GM04503 (cell line): ENCODE results near the gene WBP11.
"Not testable (repeated sequence)": the region's sequence is repeated elsewhere in the genome, so short reads cannot be mapped to it uniquely, and the experiment has no call there.

Experiments used
- DNase-seq: peaks from one replicate; pipeline ENCODE4 v3.0.0-alpha.2; 2012; ENCODE audit warnings: low read depth

Gene WBP11

DNA sequence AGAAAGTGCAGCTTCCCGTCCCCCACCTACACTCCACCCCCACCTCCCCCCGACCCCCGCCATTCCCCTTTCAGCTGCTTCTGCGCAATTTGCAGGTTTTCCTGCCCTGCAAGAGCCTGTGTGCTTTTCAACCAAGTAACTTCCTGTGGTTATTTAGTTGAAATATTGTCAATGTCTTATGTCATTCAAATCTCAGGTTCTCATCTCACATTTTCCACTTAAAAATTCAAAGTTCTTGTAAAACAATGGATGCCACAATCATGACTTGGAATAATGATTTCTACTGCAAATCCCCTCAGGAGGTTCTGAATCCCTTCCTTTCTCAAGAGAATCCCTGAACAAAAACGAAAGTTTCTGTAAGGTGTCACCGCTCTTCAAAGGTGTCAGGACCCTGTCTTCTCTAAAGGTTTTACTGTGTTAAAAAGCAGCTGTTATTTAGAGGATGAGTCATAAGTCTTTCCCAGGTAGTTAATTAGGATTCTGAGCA lies 31.6 kb downstream of the WBP11 start:
- no peak for DNase-seq

- DNase-seq, result peak; percentile 78
Measured at GRCh38 chr12:14770496-14771461, 32.5 kb downstream of the WBP11 start.

DNA sequence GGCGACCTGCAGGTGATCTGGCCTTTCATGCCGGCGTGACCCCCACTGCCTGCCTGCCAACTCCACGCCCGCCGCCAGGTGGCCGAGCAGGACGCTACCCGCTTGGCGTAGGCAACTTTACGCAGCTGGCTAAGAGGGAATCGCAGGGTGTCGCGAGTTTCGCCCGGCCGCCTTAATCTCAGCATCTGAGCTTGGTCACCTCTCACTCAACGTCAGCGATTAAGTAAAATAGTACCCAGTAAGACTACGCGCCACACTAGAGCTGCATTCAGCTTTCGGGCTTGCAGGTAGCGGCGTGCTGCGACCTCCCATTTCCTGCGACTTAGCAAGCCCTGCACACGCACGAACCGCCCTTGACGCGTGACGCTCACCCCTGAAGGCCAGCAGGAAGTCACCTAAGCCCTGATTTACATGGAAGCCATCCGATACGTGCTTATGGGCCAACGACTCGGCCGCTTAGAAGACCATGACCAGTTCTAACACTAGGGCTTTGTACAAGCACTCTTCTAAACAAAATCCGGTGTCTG lies 33.2 kb downstream of the WBP11 start:
- peak; percentile 27 for DNase-seq

DNA sequence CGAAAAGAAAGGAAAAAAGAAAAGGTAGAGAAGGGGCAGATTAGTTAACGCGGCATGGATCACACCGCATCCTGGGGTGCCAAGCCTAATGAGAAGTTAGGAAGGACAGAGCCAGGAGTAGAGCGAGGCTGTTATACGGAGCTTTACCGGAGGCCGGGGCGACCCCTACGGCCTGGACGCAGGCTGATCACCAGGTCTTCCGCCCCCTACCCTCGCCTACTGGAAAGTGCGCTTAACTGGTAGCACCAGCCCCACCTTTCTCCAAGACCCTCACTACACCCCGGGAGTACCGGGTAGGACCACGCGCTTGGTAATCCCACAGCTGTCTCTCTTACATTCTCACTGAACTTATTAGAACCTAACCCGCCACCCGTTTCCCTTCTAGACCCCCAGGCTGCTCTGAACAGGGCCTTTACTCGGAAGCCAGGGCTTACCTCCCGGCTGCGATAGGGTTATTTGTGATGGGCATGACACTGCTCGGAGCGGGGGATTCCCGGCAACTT lies 33.8 kb downstream of the WBP11 start:
- DNase-seq, result no peak

DNA sequence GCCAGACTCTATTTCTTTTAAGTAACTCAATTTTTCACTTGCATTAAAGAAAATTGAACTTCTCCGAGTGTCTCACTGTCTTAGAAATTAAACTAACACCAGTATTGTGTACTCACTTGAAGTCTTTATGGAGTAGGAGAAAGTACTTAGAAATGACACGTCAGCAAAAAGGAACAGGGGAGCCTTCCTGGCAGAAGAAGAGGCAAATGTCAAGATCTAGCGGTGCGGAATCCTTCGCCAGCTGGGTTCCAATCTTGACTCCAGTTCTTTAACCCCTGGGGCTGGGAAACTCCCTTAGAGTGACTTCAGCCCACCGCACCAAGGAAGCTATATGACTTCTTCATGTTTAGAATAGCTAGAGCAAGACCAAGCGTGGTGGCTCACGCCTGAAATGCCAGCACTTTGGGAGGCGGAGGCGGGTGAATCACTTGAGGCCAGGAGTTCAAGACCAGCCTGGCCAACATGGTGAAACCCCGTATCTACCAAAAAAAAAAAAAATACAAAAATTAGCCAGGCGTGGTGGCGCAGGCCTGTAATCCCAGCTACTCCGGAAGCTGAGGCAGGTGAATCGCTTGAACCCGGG lies 34.4 kb downstream of the WBP11 start:
- DNase-seq, result no peak

DNA sequence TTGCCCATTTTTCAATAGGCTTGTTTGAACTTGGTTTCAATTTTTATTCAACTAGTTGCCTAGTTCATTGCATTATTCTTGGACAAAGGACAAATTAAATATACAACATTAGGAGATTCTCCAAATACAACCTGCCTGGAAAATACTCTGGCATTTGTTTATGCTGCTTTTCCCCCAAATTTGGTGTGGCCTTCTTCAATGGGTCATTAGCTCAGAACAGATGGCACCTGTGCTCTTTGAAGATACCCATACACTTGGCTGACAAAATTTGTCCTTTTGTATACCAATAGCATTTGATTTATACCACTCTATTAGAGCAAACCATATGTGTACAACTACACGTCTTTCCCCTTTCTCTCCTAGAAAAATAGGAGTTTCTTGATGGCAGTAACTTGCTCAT lies 35.7 kb downstream of the WBP11 start:
- DNase-seq, result no peak

DNA sequence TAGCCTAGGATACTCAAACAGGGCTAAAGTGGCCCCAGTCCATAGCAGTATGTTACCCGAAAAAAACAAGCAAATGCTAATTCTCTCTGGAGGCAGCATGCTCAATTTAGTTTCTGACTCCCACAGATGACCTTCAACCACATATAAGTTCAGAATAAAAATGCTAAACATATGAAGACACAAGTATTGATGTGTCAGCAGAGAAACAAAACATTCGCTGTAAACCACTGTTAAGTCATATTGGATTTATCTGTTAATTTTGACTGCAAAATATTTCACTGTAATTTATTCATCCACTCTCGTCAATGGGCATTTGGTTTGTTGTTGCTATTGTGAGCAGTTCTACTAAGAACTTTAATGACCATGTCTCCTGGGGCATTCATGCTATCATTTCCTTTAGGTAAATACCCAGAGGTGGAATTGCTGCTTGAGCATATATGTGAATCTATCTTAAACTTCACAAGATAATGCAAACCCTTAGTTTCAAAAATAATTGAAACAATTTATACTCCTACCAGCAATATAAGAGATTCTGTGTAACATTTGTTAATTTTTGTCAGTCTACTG lies 36.5 kb downstream of the WBP11 start:
- DNase-seq, result no peak

DNA sequence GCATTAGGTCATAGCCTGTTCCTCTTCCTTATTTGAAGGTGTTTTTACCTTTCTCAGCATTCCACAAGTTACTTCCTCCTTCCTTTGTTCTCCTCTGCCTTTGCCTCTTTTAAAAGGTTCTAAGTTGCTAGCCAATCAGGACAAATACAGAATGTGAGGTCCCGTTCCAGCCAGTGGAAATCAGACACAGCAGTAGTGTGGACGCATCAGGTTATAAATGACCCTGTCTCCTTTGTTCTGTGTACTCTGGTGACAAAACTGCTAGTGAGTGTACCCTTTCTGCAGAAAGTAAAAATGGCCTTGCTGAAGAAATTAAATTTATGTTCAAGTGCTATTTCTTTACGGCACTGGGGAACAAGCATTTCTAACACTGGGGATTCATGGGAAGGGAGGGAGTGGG lies 37.3 kb downstream of the WBP11 start:
- DNase-seq, result not testable (repeated sequence)

GRCh38 chr12:14765398-14765797 lies 37.9 kb downstream of the WBP11 start:
- no peak for DNase-seq

DNA sequence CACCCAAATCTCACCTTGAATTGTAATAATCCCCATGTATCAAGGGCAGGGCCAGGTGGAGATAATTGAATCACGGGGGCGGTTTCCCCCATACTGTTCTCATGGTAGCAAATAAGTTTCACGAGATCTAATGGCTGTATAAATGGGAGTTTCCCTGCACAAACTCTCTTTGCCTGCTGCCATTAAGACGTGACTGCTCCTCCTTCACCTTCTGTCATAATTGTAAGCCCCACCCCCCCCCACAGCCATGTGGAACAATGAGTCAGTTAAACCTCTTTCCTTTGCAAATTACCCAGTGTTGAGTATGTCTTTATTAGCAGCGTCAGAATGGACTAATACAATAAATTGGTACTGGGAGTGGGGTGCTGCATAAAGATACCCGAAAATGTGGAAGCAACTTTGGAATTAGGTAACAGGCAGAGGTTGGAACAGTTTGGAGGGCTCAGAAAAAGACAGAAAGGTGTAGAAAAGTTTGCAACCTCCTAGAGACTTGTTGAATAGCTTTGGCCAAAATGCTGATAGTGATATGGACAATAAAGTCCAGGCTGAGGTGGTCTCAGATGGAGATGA lies 43.5 kb downstream of the WBP11 start:
- not testable (repeated sequence) for DNase-seq

GRCh38 chr12:14756334-14757143 lies 46.7 kb downstream of the WBP11 start:
- DNase-seq, result no peak

DNA sequence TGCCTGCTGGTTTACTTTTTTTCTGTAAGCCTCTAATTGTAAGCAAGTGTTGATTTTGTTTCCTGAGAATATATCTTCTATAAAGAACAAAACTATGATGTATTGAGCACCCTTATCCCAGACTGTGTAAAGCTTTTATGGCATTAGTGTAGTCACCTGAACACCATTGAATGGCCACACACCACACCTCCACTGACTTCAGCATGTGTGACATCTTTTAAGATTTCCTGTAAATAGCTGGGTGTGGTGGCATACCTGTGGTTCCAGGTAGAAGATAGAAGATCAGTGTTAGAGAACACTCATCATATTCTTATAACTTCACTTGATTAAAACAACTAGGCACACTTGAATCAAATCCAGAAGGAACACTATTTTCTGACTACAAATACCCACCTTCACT lies 51.3 kb downstream of the WBP11 start:
- DNase-seq, result no peak

GRCh38 chr12:14743061-14743460 lies 60.2 kb downstream of the WBP11 start:
- DNase-seq, result no peak

DNA sequence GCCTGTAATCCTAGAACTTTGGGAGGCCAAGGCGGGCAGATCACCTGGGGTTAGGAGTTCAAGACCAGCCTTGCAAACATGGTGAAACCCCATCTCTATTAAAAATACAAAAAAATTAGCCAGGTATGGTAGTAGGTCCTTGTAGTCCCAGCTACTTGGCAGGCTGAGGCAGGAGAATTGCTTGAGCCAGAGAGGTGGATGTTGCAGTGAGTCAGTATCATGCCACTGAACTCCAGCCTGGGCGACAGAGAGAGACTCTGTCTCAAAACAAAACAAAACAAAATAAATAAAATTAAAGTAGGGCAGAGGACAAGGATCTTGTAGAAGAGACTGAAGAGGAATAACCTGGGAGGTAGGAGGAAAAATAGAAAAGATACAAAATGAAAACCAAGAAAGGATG lies 61.3 kb downstream of the WBP11 start:
- DNase-seq, result no peak

GRCh38 chr12:14741153-14741552 lies 62.1 kb downstream of the WBP11 start:
- DNase-seq, result no peak

DNA sequence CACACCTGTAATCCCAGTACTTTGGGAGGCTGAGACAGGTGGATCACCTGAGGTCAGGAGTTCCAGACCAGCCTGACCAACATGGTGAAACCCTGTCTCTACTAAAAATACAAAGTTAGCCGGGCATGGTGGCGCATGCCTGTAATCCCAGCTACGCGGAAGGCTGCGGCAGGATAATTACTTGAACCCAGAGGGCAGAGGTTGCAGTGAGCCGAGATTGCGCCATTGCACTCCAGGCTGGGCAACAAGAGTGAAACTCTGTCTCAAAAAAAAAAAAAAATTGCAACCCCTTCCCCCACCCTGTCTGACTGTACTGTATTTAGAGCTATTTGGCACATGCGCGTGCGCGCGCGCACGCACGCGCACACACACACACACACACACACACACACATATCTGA lies 66.8 kb downstream of the WBP11 start:
- not testable (repeated sequence) for DNase-seq
